ENCODE data around the gene CYB561. TPM values are rescaled to one million over a fixed set of nuclear protein-coding genes. Genes with fewer than 3 reads are reported as not detected.

Gene CYB561
- total RNA-seq, 1 experiment from 2014 or later = 20.7 TPM

GRCh38 chr17:63483655-63484575 lies 37.8 kb upstream of the CYB561 start:
- Histone ChIP-seq H3K4me2 (ENCODE audit: insufficient read depth, insufficient read length, low read length) (no peak overlapping the region), H4K91ac (ENCODE audit: insufficient read length, low read depth, low read length) (no peak overlapping the region), H3K4ac (ENCODE audit: low read depth, low read length) (no peak overlapping the region), H3K27ac (ENCODE audit: insufficient read length, low read depth, low read length) (no peak overlapping the region), H3K79me2 (ENCODE audit: insufficient read depth, low read length) (no peaks in the 10 kb centered on the region), H2BK120ac (ENCODE audit: low read depth, low read length, poor library complexity, severe bottlenecking) (no peak overlapping the region), H4K5ac (ENCODE audit: insufficient read length, low read depth, low read length) (no peak overlapping the region), H3K9me3 (ENCODE audit: control insufficient read depth, low read depth, low read length) (no peaks in the 10 kb centered on the region), H2AK5ac (ENCODE audit: insufficient read length, low read length) (no peak overlapping the region), H3K14ac (ENCODE audit: insufficient read depth, low read length) (no peak overlapping the region), H3K18ac (ENCODE audit: insufficient read length, low read depth, low read length) (no peak overlapping the region), H2BK15ac (ENCODE audit: low read depth, low read length) (no peak overlapping the region), H3K56ac (ENCODE audit: insufficient read length, low read depth, low read length) (no peak overlapping the region), H2BK20ac (ENCODE audit: low read depth, low read length, poor library complexity, severe bottlenecking) (no peak overlapping the region), H3K4me1 (ENCODE audit: insufficient read depth, low read length) (no peaks in the 10 kb centered on the region), H2BK12ac (ENCODE audit: insufficient read length, low read depth, low read length) (no peak overlapping the region), H2BK5ac (ENCODE audit: insufficient read length, low read length) (no peak overlapping the region), H3K27me3 (ENCODE audit: insufficient read depth, low read length) (no peaks in the 10 kb centered on the region), H4K8ac (replicated peaks; ENCODE audit: insufficient read length, low read depth, low read length) (no peak overlapping the region), H2AFZ (ENCODE audit: low read length) (no peak overlapping the region), H4K20me1 (ENCODE audit: control insufficient read depth, insufficient read depth, insufficient read length) (no peaks in the 10 kb centered on the region), H3K23me2 (ENCODE audit: insufficient read length, low read depth, low read length, poor library complexity, severe bottlenecking) (no peaks in the 10 kb centered on the region), H3T11ph (ENCODE audit: low read length) (no peak overlapping the region), H3K23ac (ENCODE audit: insufficient read length, low read depth, low read length) (no peak overlapping the region), H3K9ac (ENCODE audit: extremely low read depth, insufficient read length, low read length) (no peak overlapping the region), H3K79me1 (ENCODE audit: insufficient read depth, low read depth, low read length, poor library complexity, severe bottlenecking) (no peaks in the 10 kb centered on the region)
- Mint-ChIP-seq H3K36me3 (ENCODE audit: insufficient read depth in 1 of 3, low read depth in 3 of 3) (no peaks in the 10 kb centered on the region), H3K4me3 (no peak overlapping the region), H3K9me3 (no peaks in the 10 kb centered on the region), H3K27ac (no peak overlapping the region), H3K27me3 (ENCODE audit: low read depth) (peaks cover 2% of the 10 kb centered on the region), H3K4me1 (peaks cover 2 to 7% of the 10 kb centered on the region in 2 experiments; a peak in 2 of 4 replicates)
- no peak for DNase-seq
- no peak for TF ChIP-seq CTCF (conservative IDR thresholded peaks at IDR 0.05)
- no CpG with 5 or more reads among the region's 16 CpGs for WGBS (ENCODE audit: extremely low coverage, insufficient read length, low lambda C conversion rate)

Data from H9 (cell line).